Lower leg skin (tissue), 4 donors: ENCODE results near the gene GASK1A. TPM values are rescaled to one million over a fixed set of nuclear protein-coding genes. Genes with fewer than 3 reads are reported as not detected.

Source experiments
- DNase-seq, 2 donors: peaks; one replicate each; pipeline ENCODE4 v3.0.0-alpha.2; 2019; ENCODE audit warnings: low spot score in 2 of 2
- H3K4me3 ChIP-seq: fragments of 200-600 bp; sonication (generic); 2 replicates; pipeline ENCODE4 v1.5.1; 2017; ENCODE audit warnings: mild to moderate bottlenecking, low read depth; ENCODE audit not compliant: poor library complexity, severe bottlenecking
- POLR2A ChIP-seq, 2 donors: fragments of 450-650 bp; IDR thresholded peaks; one replicate each; pipeline ENCODE4 v1.6.1; 2016 to 2017; ENCODE audit warnings: antibody characterized with exemption in 2 of 2, mild to moderate bottlenecking in 1 of 2, moderate library complexity in 1 of 2
- WGBS, 2 donors: methylation state at CpG; one replicate each; pipeline ENCODE4 v1.1.5; 2018; 5-methylcytosine and 5-hydroxymethylcytosine counted together
- intact Hi-C: fragments of 100-400 bp; cut with DNase I; formaldehyde crosslinking; loops from one replicate; pipeline ENCODE4 v1.15.0; 2023; ENCODE audit warnings: low total_unique reads
- total RNA-seq, 4 donors: library from RNA; depleted of rRNA; stranded (reverse); fragments of >200 nt; gene quantifications; one replicate each; pipeline ENCODE4 v1.1.0, GENCODE V29; 2016
- TF ChIP-seq, protein P1 (sequence below), 3 donors: fragments of 450-650 bp; IDR thresholded peaks; one replicate each; pipeline ENCODE4 v1.5.1; 2016; ENCODE audit warnings: antibody characterized with exemption in 3 of 3, mild to moderate bottlenecking in 3 of 3, moderate library complexity in 2 of 3

Gene GASK1A
- total RNA-seq, 4 donors from 2014 or later: 1.4 to 5.6 (median 3.3) TPM

DNA sequence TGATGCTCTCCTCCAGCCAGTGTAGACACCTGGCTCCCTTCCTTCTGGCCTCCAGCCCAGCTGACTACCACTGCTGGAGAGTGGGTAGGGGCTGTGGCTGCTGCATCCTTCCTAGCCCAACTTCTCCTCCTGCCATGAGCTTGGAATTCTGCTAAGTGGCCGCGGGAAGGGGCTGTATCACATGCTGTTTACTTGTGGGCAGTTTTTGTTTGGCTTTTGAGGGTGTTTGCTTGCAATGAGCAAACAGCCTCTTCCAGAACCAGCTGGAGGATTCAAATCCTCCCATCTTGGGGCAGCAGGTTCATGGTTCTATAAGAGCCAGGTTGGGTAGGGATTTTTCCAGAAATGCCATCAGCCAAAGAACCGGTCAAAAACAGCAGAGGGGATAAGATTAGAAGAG lies 9.0 kb downstream of the GASK1A start:
- no peak for DNase-seq
- intact Hi-C loops: no loop called here
- no peak for TF ChIP-seq POLR2A (IDR thresholded peaks at IDR 0.05)
- TF ChIP-seq, protein P1, sequence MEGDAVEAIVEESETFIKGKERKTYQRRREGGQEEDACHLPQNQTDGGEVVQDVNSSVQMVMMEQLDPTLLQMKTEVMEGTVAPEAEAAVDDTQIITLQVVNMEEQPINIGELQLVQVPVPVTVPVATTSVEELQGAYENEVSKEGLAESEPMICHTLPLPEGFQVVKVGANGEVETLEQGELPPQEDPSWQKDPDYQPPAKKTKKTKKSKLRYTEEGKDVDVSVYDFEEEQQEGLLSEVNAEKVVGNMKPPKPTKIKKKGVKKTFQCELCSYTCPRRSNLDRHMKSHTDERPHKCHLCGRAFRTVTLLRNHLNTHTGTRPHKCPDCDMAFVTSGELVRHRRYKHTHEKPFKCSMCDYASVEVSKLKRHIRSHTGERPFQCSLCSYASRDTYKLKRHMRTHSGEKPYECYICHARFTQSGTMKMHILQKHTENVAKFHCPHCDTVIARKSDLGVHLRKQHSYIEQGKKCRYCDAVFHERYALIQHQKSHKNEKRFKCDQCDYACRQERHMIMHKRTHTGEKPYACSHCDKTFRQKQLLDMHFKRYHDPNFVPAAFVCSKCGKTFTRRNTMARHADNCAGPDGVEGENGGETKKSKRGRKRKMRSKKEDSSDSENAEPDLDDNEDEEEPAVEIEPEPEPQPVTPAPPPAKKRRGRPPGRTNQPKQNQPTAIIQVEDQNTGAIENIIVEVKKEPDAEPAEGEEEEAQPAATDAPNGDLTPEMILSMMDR (IDR thresholded peaks at IDR 0.05): no peak
- H3K4me3 ChIP-seq: no peak overlapping the region
- 67 to 68% methylated on average over 3 of the region's 3 CpGs for WGBS, 2 donors

DNA sequence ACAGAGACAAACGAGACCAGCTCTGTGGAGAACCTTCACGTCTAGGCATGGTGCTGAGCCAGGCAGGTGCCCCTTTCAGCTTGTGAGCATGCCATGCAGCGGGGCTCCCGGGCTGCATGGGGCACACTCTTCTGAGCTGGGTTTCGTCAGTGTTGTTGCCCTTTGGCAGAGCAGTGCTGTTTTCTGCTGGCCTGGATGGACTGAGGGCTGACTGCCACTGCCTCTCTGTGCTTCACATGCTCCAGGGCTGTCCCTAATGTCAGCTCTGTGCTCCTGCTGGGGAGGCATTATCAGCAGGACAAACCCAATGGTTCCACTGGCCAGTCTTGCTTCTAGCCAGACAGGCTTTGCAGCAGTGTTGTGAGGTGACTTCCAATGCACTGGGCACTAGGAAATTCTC lies 9.5 kb downstream of the GASK1A start:
- WGBS, 2 donors: 69 to 71% methylated on average over 4 to 5 of the region's 5 CpGs
- intact Hi-C loops: no loop called here
- H3K4me3 ChIP-seq: no peak overlapping the region
- TF ChIP-seq, protein P1 (IDR thresholded peaks at IDR 0.05): no peak
- TF ChIP-seq POLR2A (IDR thresholded peaks at IDR 0.05): no peak
- peak in 1 of 2 donors; percentile 18 for DNase-seq

DNA sequence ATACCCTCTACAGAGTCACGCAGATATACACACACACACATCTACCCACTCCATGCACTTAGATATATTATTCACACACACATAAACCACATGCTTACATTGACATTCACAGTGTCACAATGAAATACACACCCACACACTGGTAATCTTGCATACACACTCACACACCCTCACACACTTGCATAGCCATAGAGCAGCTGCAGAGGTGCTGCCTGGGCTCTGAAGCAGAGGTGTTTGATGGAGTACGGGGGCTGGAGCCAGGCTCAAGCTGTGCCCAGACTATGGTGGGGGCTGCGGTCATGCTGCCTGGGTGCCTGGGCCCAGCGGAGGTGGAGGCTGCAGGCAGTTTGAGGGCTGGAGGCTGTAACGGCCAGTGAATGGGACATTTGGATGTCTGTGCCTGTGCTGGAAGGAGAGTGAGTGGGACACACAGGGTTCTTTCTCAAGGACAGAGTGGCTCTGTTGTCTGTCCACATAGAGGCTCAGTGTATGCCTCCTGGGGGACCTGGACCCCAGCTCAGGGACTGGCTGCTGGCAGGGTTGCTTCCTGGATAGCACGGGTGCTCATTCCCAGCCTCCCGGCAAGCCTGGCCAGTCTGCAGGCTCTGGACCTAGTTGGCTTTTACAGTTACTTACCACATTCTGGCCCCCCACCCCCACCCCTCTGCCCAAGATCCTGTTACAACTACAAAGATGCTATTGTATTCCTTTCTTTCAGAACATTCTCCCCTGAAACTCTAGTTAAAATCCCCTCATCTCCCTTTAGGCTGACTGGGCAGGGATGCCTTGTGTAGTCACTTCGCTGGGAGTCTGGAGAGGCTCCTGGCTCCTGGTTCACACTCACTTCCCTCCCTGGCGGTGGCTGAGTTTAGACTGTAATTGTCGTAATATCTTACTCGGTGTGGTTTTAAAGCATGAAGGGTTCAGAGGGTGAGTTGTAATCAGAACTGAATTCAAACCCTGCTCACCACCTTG lies 12.5 kb downstream of the GASK1A start:
- TF ChIP-seq, protein P1 (IDR thresholded peaks at IDR 0.05): no peak
- TF ChIP-seq POLR2A (IDR thresholded peaks at IDR 0.05): no peak
- H3K4me3 ChIP-seq: no peak overlapping the region
- WGBS, 2 donors: 62 to 76% methylated on average over 9 to 11 of the region's 11 CpGs
- peak in 1 of 2 donors; percentile 79 for DNase-seq
- intact Hi-C loops: no loop called here

DNA sequence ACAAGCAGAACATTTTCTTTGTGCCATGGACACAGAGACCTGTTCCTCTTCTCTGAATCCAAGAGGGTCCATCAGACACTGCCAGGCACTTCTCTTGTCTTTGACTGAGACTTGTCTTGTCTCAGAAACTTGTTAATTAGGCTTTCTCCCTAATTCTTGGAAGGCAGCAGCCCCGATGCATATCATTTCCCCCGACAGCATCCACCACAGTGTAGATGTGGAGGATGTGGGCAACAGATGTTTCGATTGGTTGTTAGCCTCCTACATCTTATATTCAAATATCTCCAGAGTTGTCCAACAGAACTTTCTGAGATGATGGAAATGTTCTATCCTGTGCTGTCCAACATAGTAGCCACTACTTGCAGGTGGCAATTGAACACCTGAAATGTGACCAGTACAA lies 15.5 kb downstream of the GASK1A start:
- no peak for TF ChIP-seq POLR2A (IDR thresholded peaks at IDR 0.05)
- TF ChIP-seq, protein P1 (IDR thresholded peaks at IDR 0.05): no peak
- H3K4me3 ChIP-seq: no peak overlapping the region
- no peak for DNase-seq
- WGBS, 2 donors: 78 to 85% methylated on average over 3 of the region's 3 CpGs
- intact Hi-C loops: no loop called here

DNA sequence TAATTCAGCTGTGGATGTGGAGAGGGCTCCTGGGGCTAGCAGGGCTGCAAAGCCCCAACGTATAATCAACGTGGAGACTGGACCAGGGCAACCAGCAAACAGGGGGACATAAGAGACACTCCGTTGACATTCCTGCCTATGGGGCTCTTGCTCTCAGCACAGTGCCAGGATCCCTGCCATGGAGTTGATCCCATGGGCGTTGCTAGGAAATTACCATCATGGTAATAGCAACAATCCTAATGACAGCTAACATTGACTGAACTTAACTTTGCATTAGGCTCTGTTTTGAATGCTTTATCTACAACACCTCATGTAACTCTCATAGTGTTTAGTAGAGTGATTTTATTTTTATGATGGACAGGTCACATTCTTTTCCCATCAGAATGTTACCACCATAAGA lies 16.9 kb downstream of the GASK1A start:
- 64 to 67% methylated on average over 4 of the region's 4 CpGs for WGBS, 2 donors
- no peak for DNase-seq
- TF ChIP-seq, protein P1 (IDR thresholded peaks at IDR 0.05): no peak
- no peak for TF ChIP-seq POLR2A (IDR thresholded peaks at IDR 0.05)
- no peak overlapping the region for H3K4me3 ChIP-seq
- intact Hi-C loops: no loop called here
